ENCODE measurements around the gene ASCL1. TPM values are rescaled to one million over a fixed set of nuclear protein-coding genes. Genes with fewer than 3 reads are reported as not detected.

The ASCL1 gene
- total and polyA plus RNA-seq, 3 experiments from 2014 or later, result not detected

DNA sequence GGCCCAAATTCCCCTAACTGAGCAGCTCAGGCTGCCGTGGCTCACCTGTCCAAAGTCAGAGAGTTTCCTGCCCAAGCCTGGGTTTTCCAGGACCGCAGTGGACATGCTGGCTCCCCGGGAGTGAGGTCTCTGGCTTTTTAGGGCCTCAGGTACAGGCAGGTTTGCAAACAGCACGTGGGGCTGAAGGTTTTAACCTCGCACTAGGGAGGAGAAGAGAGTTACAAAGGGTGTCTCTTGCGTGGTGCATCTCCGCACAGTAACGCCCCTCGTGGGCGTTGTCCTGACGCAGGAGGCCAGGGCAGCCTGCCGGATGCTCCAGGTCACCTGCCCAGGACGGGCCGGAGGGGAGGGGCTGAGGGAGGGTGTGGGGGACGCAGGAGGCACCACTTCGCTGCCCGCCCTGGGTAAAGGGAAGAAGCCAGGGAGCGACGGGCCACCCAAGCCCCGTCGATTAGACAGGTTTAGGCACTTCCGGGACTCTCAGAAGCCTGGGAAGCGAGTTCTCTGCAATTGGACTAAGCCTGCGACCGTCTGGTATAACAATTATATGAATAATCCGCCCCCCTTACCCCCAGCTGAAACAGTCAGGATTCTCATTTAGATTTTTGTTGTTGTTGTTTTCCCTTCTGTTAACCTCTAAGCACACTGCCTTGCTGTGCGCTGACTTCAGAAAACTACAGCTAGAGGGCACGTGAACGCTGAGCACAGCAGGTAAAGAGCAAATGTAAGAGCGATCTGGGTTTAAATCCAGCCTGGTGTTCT is 40.3 kb upstream of the ASCL1 start, which contains the start of gene PAH:
Gene PAH (minus strand): TSS at position 219 of the 762 bp plus-strand sequence. CDS start 114 bp downstream, at position 105.
- no peaks in the 10 kb centered on the region for H3K36me3 ChIP-seq (ENCODE audit: insufficient read depth, low read length)
- Mint-ChIP-seq H3K27ac (peak within 1 kb of the TSS in 7 of 8 donors; percentile 7 to 83 (median 64)), H3K27me3 (peaks cover 3 to 5% of the 10 kb centered on the region in 2 donors), H3K4me1 (peaks cover 7 to 10% (median 7%) of the 10 kb centered on the region in 3 donors), H3K9me3 (peaks cover 0 to 2% (median 0%) of the 10 kb centered on the region in 5 donors), H3K36me3 (no peaks in the 10 kb centered on the region), H3K4me3 (peak within 1 kb of the TSS; percentile 68 to 85 (median 73))
- H3K4me3 ChIP-seq (ENCODE audit: low read length), result peak within 1 kb of the TSS; percentile 3
- no peaks in the 10 kb centered on the region for H3K4me1 ChIP-seq (ENCODE audit: insufficient read depth, low read length)
- DNase-seq, result peak in 4 of 5 donors; percentile 4 to 52 (median 8)
- no peaks in the 10 kb centered on the region for H3K27me3 ChIP-seq (ENCODE audit: insufficient read depth, low read length, poor library complexity, severe bottlenecking)
- no peaks in the 10 kb centered on the region for H3K9me3 ChIP-seq (ENCODE audit: low read length)
- no peak within 1 kb of the TSS for H3K27ac ChIP-seq (ENCODE audit: low read depth, low read length)
- ChIA-PET POLR2A (no interaction called here), CTCF (interaction anchor here (1.5 kb wide), 1 partner anchor 13 kb away, joined by 3 read pairs; no protein-coding TSS in a partner anchor)

- CTCF ChIA-PET, result no interaction called here
- H3K36me3 Mint-ChIP-seq, result no peaks in the 10 kb centered on the region
- peaks cover 7 to 10% (median 7%) of the 10 kb centered on the region in 3 donors for H3K4me1 Mint-ChIP-seq
These were observed 38.6 kb upstream of the ASCL1 start for GRCh38 chr12:102918840-102919239.

GRCh38 chr12:102920271-102920670 is 37.2 kb upstream of the ASCL1 start:
- Histone ChIP-seq H3K9me3 (ENCODE audit: low read length) (no peaks in the 10 kb centered on the region), H3K4me1 (ENCODE audit: insufficient read depth, low read length) (no peaks in the 10 kb centered on the region), H3K27ac (ENCODE audit: low read depth, low read length) (no peak overlapping the region), H3K4me3 (ENCODE audit: low read length) (no peak overlapping the region), H3K27me3 (ENCODE audit: insufficient read depth, low read length, poor library complexity, severe bottlenecking) (no peaks in the 10 kb centered on the region), H3K36me3 (ENCODE audit: insufficient read depth, low read length) (no peaks in the 10 kb centered on the region)
- peaks cover 4 to 27% of the 10 kb centered on the region in 2 donors for H3K27me3 Mint-ChIP-seq
- ChIA-PET CTCF (no interaction called here), POLR2A (no interaction called here)
- no peak overlapping the region for H3K27ac Mint-ChIP-seq
- H3K4me3 Mint-ChIP-seq, result peak overlapping the region in 1 of 7 donors; percentile 34
- DNase-seq, result no peak
- no peaks in the 10 kb centered on the region for H3K36me3 Mint-ChIP-seq
- H3K9me3 Mint-ChIP-seq, result peaks cover 0 to 2% (median 0%) of the 10 kb centered on the region in 5 donors
- H3K4me1 Mint-ChIP-seq, result peaks cover 7 to 10% (median 7%) of the 10 kb centered on the region in 3 donors

More at GRCh38 chr12:102918840-102919239, 38.6 kb upstream of the ASCL1 start:
- Histone ChIP-seq H3K27ac (ENCODE audit: low read depth, low read length) (no peak overlapping the region), H3K4me3 (ENCODE audit: low read length) (no peak overlapping the region), H3K9me3 (ENCODE audit: low read length) (no peaks in the 10 kb centered on the region), H3K4me1 (ENCODE audit: insufficient read depth, low read length) (no peaks in the 10 kb centered on the region), H3K36me3 (ENCODE audit: insufficient read depth, low read length) (no peaks in the 10 kb centered on the region), H3K27me3 (ENCODE audit: insufficient read depth, low read length, poor library complexity, severe bottlenecking) (no peaks in the 10 kb centered on the region)
- Mint-ChIP-seq H3K4me3 (peak overlapping the region in 1 of 7 donors; percentile 7), H3K9me3 (peaks cover 0 to 2% (median 0%) of the 10 kb centered on the region in 5 donors), H3K27me3 (peaks cover 3 to 15% of the 10 kb centered on the region in 2 donors), H3K27ac (peak overlapping the region in 2 of 8 donors; percentile 0 to 17)
- POLR2A ChIA-PET, result interaction anchor here (0.7 kb wide), 1 partner anchor 28 kb away, joined by 3 read pairs; no protein-coding TSS in a partner anchor
- no peak for DNase-seq

GRCh38 chr12:102921240-102921639 is 36.2 kb upstream of the ASCL1 start:
- Mint-ChIP-seq H3K36me3 (no peaks in the 10 kb centered on the region), H3K4me1 (peaks cover 7 to 10% (median 7%) of the 10 kb centered on the region in 3 donors), H3K27me3 (peaks cover 7 to 32% of the 10 kb centered on the region in 2 donors), H3K27ac (no peak overlapping the region), H3K4me3 (no peak overlapping the region), H3K9me3 (peaks cover 0 to 2% (median 0%) of the 10 kb centered on the region in 5 donors)
- Histone ChIP-seq H3K27ac (ENCODE audit: low read depth, low read length) (no peak overlapping the region), H3K4me3 (ENCODE audit: low read length) (no peak overlapping the region), H3K4me1 (ENCODE audit: insufficient read depth, low read length) (no peaks in the 10 kb centered on the region), H3K27me3 (ENCODE audit: insufficient read depth, low read length, poor library complexity, severe bottlenecking) (no peaks in the 10 kb centered on the region), H3K36me3 (ENCODE audit: insufficient read depth, low read length) (no peaks in the 10 kb centered on the region), H3K9me3 (ENCODE audit: low read length) (no peaks in the 10 kb centered on the region)
- DNase-seq, result no peak
- ChIA-PET POLR2A (no interaction called here), CTCF (no interaction called here)

GRCh38 chr12:102927220-102927619 is 30.3 kb upstream of the ASCL1 start:
- CTCF ChIA-PET, result no interaction called here
- no peaks in the 10 kb centered on the region for H3K9me3 ChIP-seq (ENCODE audit: low read length)
- no peak overlapping the region for H3K4me3 Mint-ChIP-seq

GRCh38 chr12:102933168-102933567 is 24.3 kb upstream of the ASCL1 start:
- no peaks in the 10 kb centered on the region for H3K4me1 Mint-ChIP-seq
- POLR2A ChIA-PET, result no interaction called here

More at GRCh38 chr12:102927220-102927619, 30.3 kb upstream of the ASCL1 start:
- POLR2A ChIA-PET, result no interaction called here
- no peaks in the 10 kb centered on the region for H3K4me1 ChIP-seq (ENCODE audit: insufficient read depth, low read length)
- Mint-ChIP-seq H3K27ac (no peak overlapping the region), H3K27me3 (peaks cover 10 to 55% of the 10 kb centered on the region in 2 donors), H3K9me3 (no peaks in the 10 kb centered on the region), H3K36me3 (no peaks in the 10 kb centered on the region), H3K4me1 (no peaks in the 10 kb centered on the region)
- no peak for DNase-seq
- H3K27ac ChIP-seq (ENCODE audit: low read depth, low read length), result no peak overlapping the region
- no peak overlapping the region for H3K4me3 ChIP-seq (ENCODE audit: low read length)
- H3K27me3 ChIP-seq (ENCODE audit: insufficient read depth, low read length, poor library complexity, severe bottlenecking), result no peaks in the 10 kb centered on the region
- H3K36me3 ChIP-seq (ENCODE audit: insufficient read depth, low read length), result no peaks in the 10 kb centered on the region

GRCh38 chr12:102939059-102939458 is 18.4 kb upstream of the ASCL1 start:
- no peak for DNase-seq
- H3K9me3 ChIP-seq (ENCODE audit: low read length), result no peaks in the 10 kb centered on the region
- Mint-ChIP-seq H3K4me1 (no peaks in the 10 kb centered on the region), H3K4me3 (no peak overlapping the region), H3K36me3 (no peaks in the 10 kb centered on the region), H3K27me3 (peaks cover 12 to 52% of the 10 kb centered on the region in 2 donors), H3K9me3 (peaks cover 3 to 6% (median 4%) of the 10 kb centered on the region in 5 donors), H3K27ac (no peak overlapping the region)
- ChIA-PET CTCF (interaction anchor here (1.4 kb wide), 1 partner anchor 9 kb away, joined by 4 read pairs; no protein-coding TSS in a partner anchor), POLR2A (no interaction called here)
- H3K27me3 ChIP-seq (ENCODE audit: insufficient read depth, low read length, poor library complexity, severe bottlenecking), result no peaks in the 10 kb centered on the region
- no peaks in the 10 kb centered on the region for H3K36me3 ChIP-seq (ENCODE audit: insufficient read depth, low read length)
- H3K4me1 ChIP-seq (ENCODE audit: insufficient read depth, low read length), result no peaks in the 10 kb centered on the region
- no peak overlapping the region for H3K27ac ChIP-seq (ENCODE audit: low read depth, low read length)
- H3K4me3 ChIP-seq (ENCODE audit: low read length), result no peak overlapping the region

More at GRCh38 chr12:102933168-102933567, 24.3 kb upstream of the ASCL1 start:
- DNase-seq, result no peak
- H3K27ac ChIP-seq (ENCODE audit: low read depth, low read length), result no peak overlapping the region
- H3K4me3 Mint-ChIP-seq, result no peak overlapping the region
- CTCF ChIA-PET, result no interaction called here
- H3K9me3 Mint-ChIP-seq, result no peaks in the 10 kb centered on the region
- H3K27me3 Mint-ChIP-seq, result peaks cover 16 to 45% of the 10 kb centered on the region in 2 donors
- no peak overlapping the region for H3K4me3 ChIP-seq (ENCODE audit: low read length)
- H3K36me3 ChIP-seq (ENCODE audit: insufficient read depth, low read length), result no peaks in the 10 kb centered on the region
- no peak overlapping the region for H3K27ac Mint-ChIP-seq
- no peaks in the 10 kb centered on the region for H3K9me3 ChIP-seq (ENCODE audit: low read length)
- no peaks in the 10 kb centered on the region for H3K36me3 Mint-ChIP-seq
- H3K4me1 ChIP-seq (ENCODE audit: insufficient read depth, low read length), result no peaks in the 10 kb centered on the region
- no peaks in the 10 kb centered on the region for H3K27me3 ChIP-seq (ENCODE audit: insufficient read depth, low read length, poor library complexity, severe bottlenecking)

DNA sequence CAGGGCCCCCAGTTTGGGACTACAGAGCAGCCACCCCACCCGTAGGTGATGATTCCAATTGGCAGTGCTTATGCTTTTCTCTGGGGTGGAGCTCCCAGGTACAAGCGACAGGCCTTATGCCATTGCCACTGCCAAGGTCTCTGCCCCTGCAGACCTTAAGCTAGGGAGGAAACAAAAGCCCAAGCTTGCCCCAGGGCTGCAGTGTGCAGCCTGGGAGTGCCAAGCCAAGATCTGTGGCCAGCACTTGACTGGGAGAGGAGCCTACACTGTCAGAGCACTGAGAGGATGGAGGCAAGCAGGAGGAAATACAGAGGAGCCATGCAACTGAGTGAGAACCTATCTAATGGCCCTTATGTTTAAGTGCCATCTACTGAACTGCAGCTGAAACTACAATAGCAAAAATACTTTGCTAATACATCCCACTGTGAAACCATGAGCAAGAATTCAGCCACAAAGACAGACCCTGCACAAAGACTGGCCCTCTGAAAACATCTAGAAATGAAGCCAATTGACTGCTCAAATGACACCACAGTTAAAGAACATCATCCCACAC is 17.7 kb upstream of the ASCL1 start:
- Mint-ChIP-seq H3K27me3 (peaks cover 12 to 53% of the 10 kb centered on the region in 2 donors), H3K36me3 (no peaks in the 10 kb centered on the region), H3K9me3 (peaks cover 3 to 6% (median 4%) of the 10 kb centered on the region in 5 donors), H3K27ac (no peak overlapping the region), H3K4me3 (no peak overlapping the region), H3K4me1 (no peaks in the 10 kb centered on the region)
- POLR2A ChIA-PET, result no interaction called here
- no peaks in the 10 kb centered on the region for H3K36me3 ChIP-seq (ENCODE audit: insufficient read depth, low read length)
- no peaks in the 10 kb centered on the region for H3K4me1 ChIP-seq (ENCODE audit: insufficient read depth, low read length)
- CTCF ChIA-PET, result interaction anchor here (0.6 to 1.4 kb wide), 3 partner anchors 9 to 564 kb away, joined by 3 to 4 read pairs (median 3); no protein-coding TSS in a partner anchor
- no peak overlapping the region for H3K4me3 ChIP-seq (ENCODE audit: low read length)
- no peak overlapping the region for H3K27ac ChIP-seq (ENCODE audit: low read depth, low read length)
- no peaks in the 10 kb centered on the region for H3K27me3 ChIP-seq (ENCODE audit: insufficient read depth, low read length, poor library complexity, severe bottlenecking)
- no peaks in the 10 kb centered on the region for H3K9me3 ChIP-seq (ENCODE audit: low read length)
- DNase-seq, result no peak

Data from CD8-positive, alpha-beta memory T cell (primary cell).